Kidney epithelial cell (primary cell): ENCODE results near the gene IL1RL2. TPM values are rescaled to one million over a fixed set of nuclear protein-coding genes. Genes with fewer than 3 reads are reported as not detected.

Source experiments
- DNase-seq: peaks from one replicate; pipeline ENCODE4 v3.0.0-alpha.2; 2010; ENCODE audit warnings: low read depth
- H3K27me3 ChIP-seq: 2 replicates; pipeline ENCODE4 v1.6.0; 2011; ENCODE audit warnings: low read length; ENCODE audit not compliant: control insufficient read depth, insufficient read depth
- H3K36me3 ChIP-seq: 2 replicates; pipeline ENCODE4 v1.5.1; 2011; ENCODE audit warnings: low read length; ENCODE audit not compliant: control insufficient read depth, insufficient read depth
- H3K4me3 ChIP-seq: 2 replicates; pipeline ENCODE4 v1.5.1; 2011; ENCODE audit warnings: low read depth, mild to moderate bottlenecking, control low read depth, low read length
- total RNA-seq: library from RNA; depleted of rRNA; stranded (reverse); fragments of >200 nt; gene quantifications from 2 replicates; pipeline ENCODE4 v1.2.3, GENCODE V29; 2015
- TF ChIP-seq, protein P1 (sequence below): IDR thresholded peaks from 2 replicates; pipeline ENCODE4 v1.5.1; 2011; ENCODE audit warnings: mild to moderate bottlenecking, moderate library complexity, low read length, control low read depth, inconsistent platforms; ENCODE audit not compliant: insufficient read depth, poor library complexity, severe bottlenecking

The IL1RL2 gene
- total RNA-seq, 1 donor from 2014 or later, result 2.1 TPM

DNA sequence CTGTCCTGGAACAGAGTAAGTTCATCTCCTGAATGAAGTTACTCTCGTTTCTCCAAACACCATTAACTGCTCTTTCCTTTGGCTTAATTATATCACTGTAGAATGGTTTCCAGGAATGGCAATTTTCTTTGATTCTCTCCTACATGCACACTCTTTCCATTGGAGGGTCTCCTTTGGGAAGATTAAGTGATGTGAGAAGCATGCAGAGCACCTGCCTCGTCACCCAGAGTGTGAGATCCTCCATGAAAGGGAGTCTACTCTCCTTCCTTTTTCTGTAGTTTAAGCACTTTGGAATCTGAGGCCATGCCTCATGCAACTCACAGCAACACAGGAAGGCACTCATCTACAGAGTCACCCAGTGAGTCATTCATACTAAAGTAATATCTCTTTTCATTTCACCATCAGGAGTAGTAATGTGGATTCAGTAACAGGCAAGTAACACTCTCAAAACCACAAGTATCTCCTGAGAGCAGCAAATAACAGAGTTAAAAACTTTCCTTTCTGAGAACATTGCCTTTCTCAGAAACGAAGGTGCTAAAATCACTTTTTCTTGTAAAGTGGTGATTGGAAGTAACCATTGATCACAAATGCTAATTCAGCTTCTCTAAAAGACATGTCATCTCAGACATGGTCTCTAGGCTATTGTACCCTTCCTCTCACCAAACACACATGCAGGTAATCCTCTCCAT lies 71.7 kb downstream of the IL1RL2 start:
- no peaks in the 10 kb centered on the region for H3K27me3 ChIP-seq
- TF ChIP-seq, protein P1, sequence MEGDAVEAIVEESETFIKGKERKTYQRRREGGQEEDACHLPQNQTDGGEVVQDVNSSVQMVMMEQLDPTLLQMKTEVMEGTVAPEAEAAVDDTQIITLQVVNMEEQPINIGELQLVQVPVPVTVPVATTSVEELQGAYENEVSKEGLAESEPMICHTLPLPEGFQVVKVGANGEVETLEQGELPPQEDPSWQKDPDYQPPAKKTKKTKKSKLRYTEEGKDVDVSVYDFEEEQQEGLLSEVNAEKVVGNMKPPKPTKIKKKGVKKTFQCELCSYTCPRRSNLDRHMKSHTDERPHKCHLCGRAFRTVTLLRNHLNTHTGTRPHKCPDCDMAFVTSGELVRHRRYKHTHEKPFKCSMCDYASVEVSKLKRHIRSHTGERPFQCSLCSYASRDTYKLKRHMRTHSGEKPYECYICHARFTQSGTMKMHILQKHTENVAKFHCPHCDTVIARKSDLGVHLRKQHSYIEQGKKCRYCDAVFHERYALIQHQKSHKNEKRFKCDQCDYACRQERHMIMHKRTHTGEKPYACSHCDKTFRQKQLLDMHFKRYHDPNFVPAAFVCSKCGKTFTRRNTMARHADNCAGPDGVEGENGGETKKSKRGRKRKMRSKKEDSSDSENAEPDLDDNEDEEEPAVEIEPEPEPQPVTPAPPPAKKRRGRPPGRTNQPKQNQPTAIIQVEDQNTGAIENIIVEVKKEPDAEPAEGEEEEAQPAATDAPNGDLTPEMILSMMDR, result no peak
- no peaks in the 10 kb centered on the region for H3K36me3 ChIP-seq
- DNase-seq, result peak; percentile 75
- H3K4me3 ChIP-seq, result no peak overlapping the region

DNA sequence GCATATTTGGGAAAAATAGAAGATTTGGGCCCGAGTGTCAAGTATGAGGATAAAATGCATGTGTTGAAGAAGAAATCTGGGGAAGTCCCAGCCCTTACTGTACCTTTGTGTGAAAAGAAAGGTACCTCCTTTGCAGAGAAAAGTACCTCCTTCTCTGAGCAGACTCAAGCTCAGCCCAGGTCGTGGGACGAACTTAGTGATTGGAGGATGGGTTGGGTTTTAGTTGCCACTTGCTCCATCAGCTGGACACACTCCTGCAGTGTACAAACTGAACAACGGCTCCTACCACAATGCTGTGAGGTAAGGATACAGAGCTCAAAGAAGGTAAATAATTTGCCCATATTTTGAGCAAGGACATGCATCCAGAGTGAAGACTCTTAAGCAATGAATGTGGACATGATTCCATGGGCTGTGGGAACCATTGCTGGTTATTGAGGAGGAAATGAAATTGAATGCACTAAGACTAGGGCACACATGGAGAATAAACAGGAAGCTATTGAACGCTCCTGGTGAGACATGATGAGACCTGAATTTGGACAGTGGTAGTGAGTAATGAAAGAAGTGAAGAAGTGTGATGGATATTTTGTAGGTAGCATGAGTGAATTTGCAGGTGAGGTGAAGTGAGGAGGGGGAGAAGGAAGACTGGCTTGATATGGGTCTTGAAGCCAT lies 74.8 kb downstream of the IL1RL2 start:
- TF ChIP-seq, protein P1, result no peak
- no peak overlapping the region for H3K4me3 ChIP-seq
- H3K27me3 ChIP-seq, result no peaks in the 10 kb centered on the region
- no peak for DNase-seq
- no peaks in the 10 kb centered on the region for H3K36me3 ChIP-seq

DNA sequence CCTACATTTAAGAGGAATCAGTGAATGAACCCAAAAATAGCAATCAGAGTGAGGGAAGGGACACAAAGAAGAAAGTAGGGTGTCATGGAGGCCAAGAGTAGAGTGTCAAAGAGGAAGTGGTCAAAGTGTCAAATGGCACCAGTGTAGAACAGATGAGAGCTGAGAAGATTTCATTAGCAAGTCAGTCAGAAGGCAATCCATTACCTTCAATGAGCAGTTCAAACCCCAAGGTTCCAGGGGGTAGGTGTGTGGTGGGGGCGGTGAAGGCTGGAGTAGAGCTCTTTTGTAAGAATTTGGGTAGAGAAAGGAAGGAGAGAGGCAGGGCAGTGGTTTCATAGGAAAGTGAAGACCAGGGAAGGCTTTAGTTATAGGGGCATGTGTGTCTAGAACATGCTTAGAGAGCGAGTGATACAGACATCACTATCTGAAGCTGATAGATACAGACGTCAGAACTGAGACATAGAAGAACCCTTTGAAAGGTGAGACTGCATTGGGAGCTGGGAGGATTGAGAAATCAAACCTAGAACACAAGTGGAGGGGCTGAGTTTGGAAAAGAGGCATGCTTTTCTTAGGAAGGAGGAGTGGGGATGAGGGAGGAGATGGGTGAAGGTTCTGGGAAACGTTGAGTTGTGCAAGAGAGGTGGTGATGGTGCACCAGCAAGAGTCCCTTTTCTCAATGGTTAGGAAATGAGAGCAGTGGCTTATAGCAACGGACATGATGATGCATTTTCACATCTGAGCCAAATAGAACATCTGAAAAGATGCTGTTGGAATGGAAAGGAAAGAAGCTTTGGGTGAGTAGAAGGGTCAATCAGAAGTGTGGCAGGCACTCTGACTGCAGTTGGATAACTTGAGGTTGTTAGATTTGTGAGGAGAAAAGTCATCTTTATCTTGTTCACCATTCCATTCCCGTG lies 75.7 kb downstream of the IL1RL2 start:
- H3K36me3 ChIP-seq, result no peaks in the 10 kb centered on the region
- no peaks in the 10 kb centered on the region for H3K27me3 ChIP-seq
- DNase-seq, result no peak

DNA sequence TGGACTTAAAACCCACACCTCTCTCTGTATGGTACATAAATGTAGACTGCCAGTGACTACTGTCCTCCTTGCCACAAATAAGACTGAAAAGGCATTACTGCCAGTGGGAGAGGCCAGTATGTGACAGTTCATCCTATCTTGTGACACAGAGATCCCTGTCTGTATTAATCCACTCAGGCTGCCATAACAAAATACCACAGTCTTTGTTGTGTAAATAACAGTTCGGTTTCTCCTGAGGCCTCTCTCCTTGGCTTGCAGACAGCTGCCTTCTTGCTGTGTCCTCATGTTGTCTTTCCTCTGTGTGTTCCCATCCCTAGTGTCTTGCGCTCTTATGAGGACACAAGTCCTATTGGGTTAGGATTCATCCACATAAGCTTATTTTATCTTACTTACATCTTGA lies 78.1 kb downstream of the IL1RL2 start:
- no peak for DNase-seq
- TF ChIP-seq, protein P1, result no peak
- no peaks in the 10 kb centered on the region for H3K36me3 ChIP-seq
- H3K27me3 ChIP-seq, result no peaks in the 10 kb centered on the region
- no peak overlapping the region for H3K4me3 ChIP-seq

More for the DNA sequence above, 75.7 kb downstream of the IL1RL2 start:
- TF ChIP-seq, protein P1, result no peak
- H3K4me3 ChIP-seq, result no peak overlapping the region

DNA sequence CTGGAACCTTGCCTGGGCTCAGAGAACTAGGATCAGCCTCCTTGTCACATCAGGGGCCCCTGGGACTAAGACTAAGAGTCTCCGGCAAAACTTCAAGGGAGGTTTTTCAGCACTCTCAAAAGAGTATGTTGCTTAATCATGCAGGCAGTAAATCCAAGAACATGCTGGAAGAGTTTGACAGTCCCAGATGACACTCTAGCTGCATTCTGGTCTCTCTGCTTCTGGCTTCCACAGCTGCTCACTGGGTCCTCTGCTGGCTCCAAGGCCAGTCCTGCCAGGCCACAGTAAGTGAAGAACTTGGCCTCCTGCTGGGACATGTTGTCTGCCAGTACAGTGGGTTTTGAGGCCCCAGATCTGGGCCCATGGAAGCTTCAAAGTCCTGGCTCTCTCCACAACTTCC lies 79.4 kb downstream of the IL1RL2 start:
- TF ChIP-seq, protein P1, result no peak
- H3K4me3 ChIP-seq, result no peak overlapping the region
- no peaks in the 10 kb centered on the region for H3K27me3 ChIP-seq
- no peak for DNase-seq
- H3K36me3 ChIP-seq, result no peaks in the 10 kb centered on the region
